T-cell (primary cell): ENCODE measurements around the gene ATG4D. TPM values are rescaled to one million over a fixed set of nuclear protein-coding genes. Genes with fewer than 3 reads are reported as not detected.
"Not testable (repeated sequence)": the region's sequence is repeated elsewhere in the genome, so short reads cannot be mapped to it uniquely, and the experiment has no call there.

ENCODE experiments used
- ATAC-seq, 4 experiments: fragments of 200-7000 bp in 3 of 4; fragments of 150-1000 bp in 1 of 4; cut with Tn5 transposase; replicated peaks in 1 of 4; 1 replicate in 3 of 4; 2 replicates in 1 of 4; pipeline ENCODE4 v1.10.0; 2021; ENCODE audit warnings: moderate library complexity in 3 of 4, mild to moderate bottlenecking in 2 of 4, moderate number of reproducible peaks in 1 of 4
- CTCF ChIA-PET, 2 donors: fragments of 300-600 bp; sonication (Branson Sonifier 250); formaldehyde crosslinking; loops; one replicate each; lab custom pipeline; 2022; ENCODE audit warnings: antibody characterized with exemption in 2 of 2; lab: Charles Lee
- POLR2A ChIA-PET, 2 donors: fragments of 300-600 bp; sonication (Branson Sonifier 250); formaldehyde crosslinking; loops; one replicate each; lab custom pipeline; 2022; ENCODE audit warnings: antibody characterized with exemption in 2 of 2; lab: Charles Lee
- DNase-seq, 35 experiments: peaks; one replicate each; pipeline versions ENCODE4 v3.0.0 to v3.0.0-alpha.2; 2013 to 2023
- H3K27ac ChIP-seq: one replicate; pipeline ENCODE4 v1.5.1; 2013; ENCODE audit warnings: low read length
- H3K27me3 ChIP-seq, 2 experiments: replicated peaks in 1 of 2; 1 replicate in 1 of 2; 2 replicates in 1 of 2; pipeline versions ENCODE4 v1.6.1 to v1.7.0; 2013; ENCODE audit warnings: low read length in 1 of 2, mixed read lengths in 1 of 2; ENCODE audit not compliant: control insufficient read depth in 2 of 2, insufficient read depth in 2 of 2; ENCODE audit errors: extremely low read depth in 1 of 2
- H3K36me3 ChIP-seq, 2 donors: 1 replicate in 1 of 2; 2 replicates in 1 of 2; pipeline versions ENCODE4 v1.6.1 to v1.7.0; 2013; ENCODE audit warnings: low read length in 1 of 2; ENCODE audit not compliant: control insufficient read depth in 2 of 2, insufficient read depth in 1 of 2; ENCODE audit errors: extremely low read depth in 1 of 2
- H3K4me1 ChIP-seq, 2 experiments: 1 replicate in 1 of 2; 2 replicates in 1 of 2; pipeline versions ENCODE4 v1.6.1 to v1.7.0; 2013; ENCODE audit warnings: low read length in 2 of 2, mixed read lengths in 1 of 2; ENCODE audit not compliant: insufficient read depth in 2 of 2, control insufficient read depth in 1 of 2; ENCODE audit errors: extremely low read depth in 1 of 2
- H3K4me3 ChIP-seq, 2 donors: 1 replicate in 1 of 2; 2 replicates in 1 of 2; pipeline versions ENCODE4 v1.5.1 to v1.7.0; 2013; ENCODE audit warnings: mild to moderate bottlenecking in 2 of 2, low read length in 1 of 2, moderate library complexity in 1 of 2; ENCODE audit not compliant: control insufficient read depth in 1 of 2; ENCODE audit errors: extremely low read depth in 1 of 2
- H3K9me3 ChIP-seq: 2 replicates; pipeline ENCODE4 v1.7.0; 2013
- H3K27ac Mint-ChIP-seq, 2 donors: one replicate each; pipeline ENCODE4 v1.8.0; 2020 to 2021; ENCODE audit warnings: mild to moderate bottlenecking in 2 of 2, mixed read lengths in 2 of 2
- H3K27me3 Mint-ChIP-seq, 2 donors: one replicate each; pipeline ENCODE4 v1.8.0; 2021 to 2022; ENCODE audit warnings: mixed read lengths in 2 of 2
- H3K36me3 Mint-ChIP-seq: one replicate; pipeline ENCODE4 v1.8.0; 2021; ENCODE audit warnings: mixed read lengths
- H3K4me1 Mint-ChIP-seq, 3 donors: one replicate each; pipeline ENCODE4 v1.8.0; 2020 to 2022; ENCODE audit warnings: mixed read lengths in 3 of 3, mild to moderate bottlenecking in 1 of 3
- H3K4me3 Mint-ChIP-seq, 3 donors: one replicate each; pipeline ENCODE4 v1.8.0; 2020 to 2022; ENCODE audit warnings: mild to moderate bottlenecking in 3 of 3, mixed read lengths in 3 of 3, moderate library complexity in 3 of 3
- H3K9me3 Mint-ChIP-seq, 3 donors: one replicate each; pipeline ENCODE4 v1.8.0; 2020 to 2022; ENCODE audit warnings: mixed read lengths in 3 of 3
- WGBS: methylation state at CpG from one replicate; pipeline ENCODE4 v1.1.5; 2013; ENCODE audit warnings: missing lambda C conversion rate; ENCODE audit not compliant: insufficient coverage; 5-methylcytosine and 5-hydroxymethylcytosine counted together
- total RNA-seq, 35 experiments: library from RNA in 6 of 35; stranded (reverse) in 6 of 35; fragments of 120-200 nt in 1 of 35; gene quantifications; one replicate each; pipeline versions ENCODE4 v1.2.1 to v1.2.4 and lab custom pipeline; 2013 to 2026

Gene ATG4D
- total RNA-seq, 5 donors from 2014 or later (not counting 1 experiment from before 2014, with no cell fraction given): 55.7 to 63.0 (median 60.9) TPM

DNA sequence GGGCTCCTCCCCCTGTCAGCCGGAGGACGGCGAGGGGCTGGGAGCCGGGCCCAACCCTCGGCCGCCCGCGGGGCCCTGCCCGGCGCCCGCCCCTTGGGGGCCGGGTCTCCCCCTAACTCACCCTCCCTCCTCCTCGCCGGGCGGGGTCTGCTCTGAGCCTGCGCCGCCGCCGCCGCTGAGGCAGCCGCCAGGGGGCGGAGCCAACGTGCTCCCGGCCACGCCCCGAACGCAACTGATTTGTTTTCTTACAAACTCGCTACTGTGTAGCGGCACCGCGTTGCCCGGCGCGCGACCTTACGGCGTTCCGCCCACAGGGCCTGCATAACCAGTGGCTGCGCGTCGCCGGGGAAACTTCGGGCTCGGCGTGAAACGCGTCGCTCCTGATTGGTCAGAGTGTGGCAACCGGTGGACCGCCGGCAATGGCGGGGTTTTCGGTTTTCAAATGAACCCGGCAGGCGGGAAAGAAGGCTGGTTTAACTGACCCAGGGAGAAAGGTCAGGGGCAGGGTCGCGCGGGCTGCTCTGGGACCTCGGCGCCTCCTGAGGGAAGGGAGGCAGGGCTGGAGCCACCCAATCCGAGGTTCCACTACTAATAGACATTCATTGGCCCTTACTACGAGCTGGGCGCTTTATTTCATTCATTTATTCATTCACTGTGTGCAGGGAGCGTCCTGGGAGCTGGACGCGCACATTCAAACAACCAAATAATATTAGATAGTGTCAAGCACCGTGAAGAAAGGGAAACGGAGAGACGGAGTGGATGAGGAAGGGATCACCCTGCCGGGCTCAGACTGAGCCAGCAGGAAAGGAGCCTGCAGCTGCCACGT lies 25.3 kb downstream of the ATG4D start, which contains the start of gene CDKN2D:
TSS of gene CDKN2D (minus strand) at position 154 of the 826 bp plus-strand sequence. CDS start 326 bp downstream, outside the sequence.
- CTCF ChIA-PET: interaction anchor here in 1 of 2 donors (0.5 kb wide), 1 partner anchor 57 kb away, joined by 5 read pairs; no protein-coding TSS in a partner anchor
- H3K36me3 ChIP-seq: peaks cover 0 to 9% of the 10 kb centered on the region in 2 donors
- no peaks in the 10 kb centered on the region for H3K9me3 Mint-ChIP-seq
- H3K27me3 Mint-ChIP-seq: no peaks in the 10 kb centered on the region
- H3K4me1 ChIP-seq: peaks cover 22 to 50% of the 10 kb centered on the region in 2 experiments
- peak within 1 kb of the TSS; percentile 78 for H3K27ac ChIP-seq
- H3K9me3 ChIP-seq: no peaks in the 10 kb centered on the region
- DNase-seq (peak; percentile 99 to 100 (median 100)), ATAC-seq (peak; percentile 75 to 77 (median 76))
- WGBS: 0% methylated on average over 56 of the region's 71 CpGs
- H3K36me3 Mint-ChIP-seq: no peaks in the 10 kb centered on the region
- peak within 1 kb of the TSS; percentile 74 to 100 for H3K4me3 ChIP-seq
- POLR2A ChIA-PET: interaction anchor here in 1 of 2 donors (0.5 kb wide), 1 partner anchor 310 kb away, joined by 3 read pairs; no protein-coding TSS in a partner anchor
- peaks cover 43 to 54% (median 51%) of the 10 kb centered on the region in 3 donors for H3K4me1 Mint-ChIP-seq
- H3K4me3 Mint-ChIP-seq: peak within 1 kb of the TSS; percentile 93 to 97 (median 95)
- H3K27me3 ChIP-seq: no peaks in the 10 kb centered on the region
- H3K27ac Mint-ChIP-seq: peak within 1 kb of the TSS; percentile 97 to 98

- ATAC-seq, POLR2A ChIA-PET: not testable (repeated sequence)
- H3K4me1 ChIP-seq: peaks cover 2 to 18% of the 10 kb centered on the region in 2 experiments
Measured at GRCh38 chr19:10573793-10574192, 30.1 kb downstream of the ATG4D start.

GRCh38 chr19:10574462-10574861 lies 30.8 kb downstream of the ATG4D start:
- ChIA-PET POLR2A (no interaction called here), CTCF (no interaction called here)
- Mint-ChIP-seq H3K27me3 (no peaks in the 10 kb centered on the region), H3K36me3 (no peaks in the 10 kb centered on the region), H3K4me3 (no peak overlapping the region), H3K9me3 (no peaks in the 10 kb centered on the region), H3K4me1 (peaks cover 7 to 10% (median 9%) of the 10 kb centered on the region in 3 donors), H3K27ac (no peak overlapping the region)
- Histone ChIP-seq H3K27me3 (peaks cover 0 to 1% of the 10 kb centered on the region in 2 experiments), H3K4me3 (no peak overlapping the region), H3K4me1 (peaks cover 0 to 14% of the 10 kb centered on the region in 2 experiments), H3K27ac (no peak overlapping the region), H3K36me3 (no peaks in the 10 kb centered on the region), H3K9me3 (no peaks in the 10 kb centered on the region)
- WGBS: 91% methylated on average over 7 of the region's 8 CpGs
- DNase-seq (no peak), ATAC-seq (no peak)

More at GRCh38 chr19:10573793-10574192, 30.1 kb downstream of the ATG4D start:
- H3K9me3 ChIP-seq, H3K27ac Mint-ChIP-seq, H3K27me3 Mint-ChIP-seq, H3K4me3 Mint-ChIP-seq, H3K27me3 ChIP-seq, DNase-seq, H3K36me3 ChIP-seq, H3K4me3 ChIP-seq, H3K9me3 Mint-ChIP-seq, H3K27ac ChIP-seq, H3K36me3 Mint-ChIP-seq: not testable (repeated sequence)
- H3K4me1 Mint-ChIP-seq: peaks cover 13 to 17% (median 15%) of the 10 kb centered on the region in 3 donors
- CTCF ChIA-PET: interaction anchor here in 1 of 2 donors (0.6 kb wide), 1 partner anchor 8 kb away, joined by 8 read pairs; no protein-coding TSS in a partner anchor
- 66% methylated on average over 2 of the region's 6 CpGs for WGBS

GRCh38 chr19:10575011-10575716 lies 31.5 kb downstream of the ATG4D start:
- ChIA-PET POLR2A (interaction anchor here in 1 of 2 donors (0.6 kb wide), 1 partner anchor 40 kb away, joined by 6 read pairs; no protein-coding TSS in a partner anchor), CTCF (interaction anchor here in 1 of 2 donors (0.7 kb wide), 1 partner anchor 92 kb away, joined by 3 read pairs; no protein-coding TSS in a partner anchor)
- H3K27me3 ChIP-seq: peaks cover 0 to 4% of the 10 kb centered on the region in 2 experiments
- H3K36me3 ChIP-seq: no peaks in the 10 kb centered on the region
- WGBS: 96% methylated on average over 4 of the region's 6 CpGs
- DNase-seq (no peak), ATAC-seq (no peak)
- H3K36me3 Mint-ChIP-seq: no peaks in the 10 kb centered on the region
- H3K4me3 Mint-ChIP-seq: no peak overlapping the region
- H3K4me1 ChIP-seq: peaks cover 0 to 10% of the 10 kb centered on the region in 2 experiments
- H3K27ac ChIP-seq: no peak overlapping the region
- no peak overlapping the region for H3K4me3 ChIP-seq
- no peak overlapping the region for H3K27ac Mint-ChIP-seq
- H3K4me1 Mint-ChIP-seq: peaks cover 6 to 8% (median 8%) of the 10 kb centered on the region in 3 donors
- H3K9me3 ChIP-seq: no peaks in the 10 kb centered on the region
- no peaks in the 10 kb centered on the region for H3K9me3 Mint-ChIP-seq
- H3K27me3 Mint-ChIP-seq: no peaks in the 10 kb centered on the region

- Mint-ChIP-seq H3K36me3 (no peaks in the 10 kb centered on the region), H3K4me1 (peaks cover 0 to 6% (median 6%) of the 10 kb centered on the region in 3 donors), H3K27me3 (peaks cover 0 to 1% of the 10 kb centered on the region in 2 donors), H3K27ac (no peak overlapping the region), H3K9me3 (no peaks in the 10 kb centered on the region), H3K4me3 (no peak overlapping the region)
- DNase-seq: no peak
- Histone ChIP-seq H3K4me3 (no peak overlapping the region), H3K36me3 (no peaks in the 10 kb centered on the region), H3K27ac (no peak overlapping the region), H3K27me3 (peaks cover 0 to 9% of the 10 kb centered on the region in 2 experiments), H3K4me1 (peaks cover 0 to 10% of the 10 kb centered on the region in 2 experiments), H3K9me3 (no peaks in the 10 kb centered on the region)
- ATAC-seq: no peak
- ChIA-PET CTCF (interaction anchor here in 1 of 2 donors (5.2 kb wide), 1 partner anchor 67 kb away, joined by 83 read pairs; no protein-coding TSS in a partner anchor), POLR2A (no interaction called here)
- 97% methylated on average over 4 of the region's 6 CpGs for WGBS
Measured at GRCh38 chr19:10577951-10578350, 34.2 kb downstream of the ATG4D start.
